CD4-positive, CD25-positive, alpha-beta regulatory T cell (primary cell): ENCODE results near the gene DNAH1. TPM values are rescaled to one million over a fixed set of nuclear protein-coding genes. Genes with fewer than 3 reads are reported as not detected.

Source experiments
- ATAC-seq, 2 donors: fragments of 150-1000 bp; cut with Tn5 transposase; one replicate each; pipeline ENCODE4 v1.10.0; 2021; ENCODE audit warnings: low read depth in 2 of 2, moderate number of reproducible peaks in 2 of 2, moderate library complexity in 1 of 2
- DNase-seq, 3 donors: peaks; one replicate each; pipeline versions ENCODE4 v3.0.0 to v3.0.0-alpha.2; 2012 to 2022; ENCODE audit warnings: mixed read lengths in 1 of 3
- H3K27ac ChIP-seq: one replicate; pipeline ENCODE4 v1.7.0; 2013; ENCODE audit warnings: mild to moderate bottlenecking, low read length; ENCODE audit not compliant: insufficient read depth, poor library complexity, severe bottlenecking
- H3K27me3 ChIP-seq: one replicate; pipeline ENCODE4 v1.7.0; 2013; ENCODE audit warnings: low read length; ENCODE audit not compliant: control insufficient read depth, insufficient read depth
- H3K36me3 ChIP-seq: one replicate; pipeline ENCODE4 v1.7.0; 2013; ENCODE audit warnings: mild to moderate bottlenecking, low read length, moderate library complexity; ENCODE audit not compliant: control insufficient read depth, insufficient read depth
- H3K4me1 ChIP-seq: 2 replicates; pipeline ENCODE4 v1.7.0; 2013; ENCODE audit warnings: mild to moderate bottlenecking, low read length; ENCODE audit not compliant: insufficient read depth, control insufficient read depth, poor library complexity, severe bottlenecking
- H3K4me3 ChIP-seq: one replicate; pipeline ENCODE4 v1.7.0; 2013; ENCODE audit warnings: low read depth, mild to moderate bottlenecking, low read length, moderate library complexity
- H3K9me3 ChIP-seq, 2 experiments: 1 replicate in 1 of 2; 2 replicates in 1 of 2; pipeline ENCODE4 v1.7.0; 2013; ENCODE audit warnings: low read length in 2 of 2, mild to moderate bottlenecking in 1 of 2, moderate library complexity in 1 of 2; ENCODE audit not compliant: control insufficient read depth in 2 of 2
- H3K27ac Mint-ChIP-seq, 3 donors: one replicate each; pipeline ENCODE4 v1.8.0; 2020 to 2022; ENCODE audit warnings: mild to moderate bottlenecking in 3 of 3, mixed read lengths in 3 of 3, moderate library complexity in 2 of 3
- H3K27me3 Mint-ChIP-seq: one replicate; pipeline ENCODE4 v1.8.0; 2022; ENCODE audit warnings: mild to moderate bottlenecking, mixed read lengths
- H3K36me3 Mint-ChIP-seq: one replicate; pipeline ENCODE4 v1.8.0; 2020; ENCODE audit warnings: mixed read lengths
- H3K4me1 Mint-ChIP-seq, 4 donors: one replicate each; pipeline ENCODE4 v1.8.0; 2020 to 2022; ENCODE audit warnings: mixed read lengths in 4 of 4, mild to moderate bottlenecking in 1 of 4
- H3K4me3 Mint-ChIP-seq, 4 donors: one replicate each; pipeline ENCODE4 v1.8.0; 2020 to 2022; ENCODE audit warnings: mild to moderate bottlenecking in 4 of 4, mixed read lengths in 4 of 4, moderate library complexity in 3 of 4
- H3K9me3 Mint-ChIP-seq, 7 donors: one replicate each; pipeline ENCODE4 v1.8.0; 2020 to 2022; ENCODE audit warnings: mixed read lengths in 7 of 7, mild to moderate bottlenecking in 3 of 7, moderate library complexity in 2 of 7
- polyA plus RNA-seq, 4 donors: library from polyadenylated mRNA; unstranded; fragments of 300-500 nt; fragmentation: Illumina TruSeq; gene quantifications; one replicate each; pipeline ENCODE4 v1.2.3, GENCODE V29; 2021
- total RNA-seq: library from RNA; stranded (reverse); gene quantifications from one replicate; pipeline ENCODE4 v1.2.3, GENCODE V29; 2022

Gene DNAH1
- total and polyA plus RNA-seq, 5 donors from 2014 or later, result 0.39 to 59.8 (median 0.67) TPM

DNA sequence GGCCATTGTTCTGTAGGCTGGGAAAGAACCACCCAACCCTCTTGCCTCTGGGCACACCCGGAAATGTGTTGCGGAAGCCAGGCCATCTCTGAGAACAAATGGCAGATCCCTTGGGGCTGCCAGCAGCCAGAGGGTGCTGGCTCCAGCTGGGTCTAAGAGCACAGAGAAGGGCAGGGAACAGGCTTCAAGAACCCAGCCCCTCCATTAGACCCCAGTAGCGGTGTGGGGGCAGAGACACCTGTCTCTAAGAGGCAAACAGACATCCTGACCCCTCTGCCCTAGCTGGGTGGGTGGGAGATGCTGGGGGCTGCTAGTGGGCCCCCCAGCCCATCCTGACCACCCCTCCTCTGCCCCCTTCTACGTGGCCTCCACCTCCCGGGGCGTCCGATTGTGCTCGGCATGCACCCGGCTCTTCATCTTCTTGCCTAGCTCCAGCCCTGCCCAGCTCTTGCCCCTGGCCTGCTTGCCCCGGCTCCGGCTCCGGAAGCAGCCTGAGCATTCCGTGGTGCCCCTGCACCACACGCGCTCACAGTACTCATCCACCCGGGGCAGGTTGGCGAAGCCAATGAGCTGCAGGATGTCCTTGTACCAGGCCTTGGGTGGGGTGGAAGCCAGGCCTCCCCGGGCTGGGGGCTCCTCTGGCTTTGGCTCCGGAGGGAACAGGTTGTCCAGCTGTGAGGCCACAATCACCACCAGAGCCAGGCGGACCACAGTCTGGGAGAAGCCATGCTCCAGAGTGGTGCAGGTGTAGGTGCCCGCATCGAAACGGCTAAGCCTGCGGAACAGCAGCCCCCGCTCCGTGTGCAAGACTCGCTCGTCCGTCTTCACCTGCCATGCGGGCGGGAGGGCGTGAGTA is 119.4 kb downstream of the DNAH1 start:
- Mint-ChIP-seq H3K36me3 (no peaks in the 10 kb centered on the region), H3K9me3 (no peaks in the 10 kb centered on the region), H3K27ac (peak overlapping the region in 2 of 3 donors; percentile 29 to 46), H3K27me3 (no peaks in the 10 kb centered on the region), H3K4me3 (peak overlapping the region in 3 of 4 donors; percentile 48 to 58 (median 57)), H3K4me1 (peaks cover 0 to 39% (median 22%) of the 10 kb centered on the region in 4 donors)
- peaks cover 40% of the 10 kb centered on the region for H3K4me1 ChIP-seq
- H3K9me3 ChIP-seq, result no peaks in the 10 kb centered on the region
- no peak for DNase-seq
- no peaks in the 10 kb centered on the region for H3K27me3 ChIP-seq
- peaks cover 6% of the 10 kb centered on the region for H3K36me3 ChIP-seq
- no peak overlapping the region for H3K27ac ChIP-seq
- no peak for ATAC-seq
- no peak overlapping the region for H3K4me3 ChIP-seq

DNA sequence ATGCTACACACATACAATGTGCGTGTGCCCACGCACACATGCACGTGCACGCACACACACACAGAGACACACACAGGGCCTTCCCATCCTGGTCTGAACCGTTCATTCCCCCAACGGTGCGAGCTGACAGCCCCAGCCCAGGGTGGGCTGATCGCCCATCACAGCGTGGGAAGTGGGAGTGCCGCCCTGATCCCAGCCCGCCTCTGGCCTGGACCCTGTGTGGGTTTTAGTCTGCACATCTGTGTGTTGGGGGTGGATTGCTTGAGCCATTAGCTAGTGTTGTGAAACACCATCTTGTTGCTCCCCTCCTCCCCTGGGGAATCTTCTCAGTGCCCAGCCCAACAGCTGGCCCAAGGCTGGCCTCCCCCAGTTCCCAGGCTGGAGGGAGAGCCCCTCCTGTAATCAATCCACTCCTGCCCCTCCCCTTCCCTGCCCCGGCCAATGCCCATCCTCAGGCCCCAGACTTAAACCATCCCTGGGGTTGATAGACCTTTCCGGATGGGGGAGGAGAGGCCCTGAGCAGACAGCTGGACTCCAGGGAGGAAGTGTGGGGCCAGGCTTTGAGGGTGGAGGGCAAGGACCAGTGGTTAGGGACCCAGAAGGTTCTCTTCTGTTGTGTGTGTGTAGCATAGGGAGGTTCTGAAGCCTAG is 120.5 kb downstream of the DNAH1 start:
- H3K27ac Mint-ChIP-seq, result no peak overlapping the region
- Histone ChIP-seq H3K4me3 (no peak overlapping the region), H3K4me1 (peaks cover 32% of the 10 kb centered on the region), H3K27me3 (no peaks in the 10 kb centered on the region), H3K36me3 (peaks cover 11% of the 10 kb centered on the region), H3K9me3 (no peaks in the 10 kb centered on the region), H3K27ac (no peak overlapping the region)
- ATAC-seq, result no peak
- no peaks in the 10 kb centered on the region for H3K27me3 Mint-ChIP-seq
- peak overlapping the region in 1 of 4 donors; percentile 48 for H3K4me3 Mint-ChIP-seq
- DNase-seq, result no peak
- peaks cover 0 to 36% (median 20%) of the 10 kb centered on the region in 4 donors for H3K4me1 Mint-ChIP-seq
- no peaks in the 10 kb centered on the region for H3K9me3 Mint-ChIP-seq
- H3K36me3 Mint-ChIP-seq, result no peaks in the 10 kb centered on the region

DNA sequence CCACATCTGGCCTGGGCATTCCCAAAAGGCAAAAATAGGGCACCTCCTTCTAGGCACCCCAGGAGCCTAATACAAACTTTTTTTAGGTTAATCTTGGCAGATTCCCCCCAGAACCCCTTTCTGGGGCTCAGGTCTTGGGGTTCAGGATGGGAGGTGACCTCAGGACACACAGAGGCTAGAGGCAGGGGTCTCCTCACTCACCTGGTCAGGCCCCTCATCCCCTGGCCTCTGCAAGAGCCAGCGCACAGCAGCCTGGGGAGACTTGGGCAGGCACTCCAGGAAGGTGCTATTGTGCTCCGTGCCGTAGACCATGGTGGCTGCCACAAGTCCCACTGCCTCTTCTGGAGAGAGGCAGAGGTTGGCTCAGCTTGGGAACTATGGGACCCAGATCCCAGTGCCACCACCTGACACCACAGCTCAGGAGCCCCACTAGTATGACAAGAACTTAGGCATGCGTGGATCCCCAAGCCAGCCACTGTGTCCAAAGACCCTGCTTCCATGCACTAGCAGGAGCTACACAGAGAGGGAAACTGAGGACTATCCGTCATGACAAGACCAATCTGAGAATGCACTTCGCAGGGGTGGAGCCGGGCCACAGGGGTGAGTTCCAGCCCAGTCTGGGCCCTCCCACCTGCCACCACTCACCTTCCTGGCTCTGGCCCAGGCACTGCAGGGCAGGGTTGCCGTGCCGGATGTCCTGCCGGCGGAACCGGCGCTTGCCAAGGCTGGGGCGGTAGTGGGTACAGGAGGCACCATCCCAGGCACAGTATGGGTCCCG is 121.4 kb downstream of the DNAH1 start:
- Histone ChIP-seq H3K27me3 (no peaks in the 10 kb centered on the region), H3K4me3 (no peak overlapping the region), H3K4me1 (peaks cover 23% of the 10 kb centered on the region), H3K36me3 (peaks cover 11% of the 10 kb centered on the region), H3K27ac (no peak overlapping the region), H3K9me3 (no peaks in the 10 kb centered on the region)
- Mint-ChIP-seq H3K27ac (no peak overlapping the region), H3K27me3 (no peaks in the 10 kb centered on the region), H3K4me1 (peaks cover 0 to 28% (median 15%) of the 10 kb centered on the region in 4 donors), H3K9me3 (no peaks in the 10 kb centered on the region), H3K36me3 (no peaks in the 10 kb centered on the region), H3K4me3 (no peak overlapping the region)
- ATAC-seq (no peak), DNase-seq (no peak)

DNA sequence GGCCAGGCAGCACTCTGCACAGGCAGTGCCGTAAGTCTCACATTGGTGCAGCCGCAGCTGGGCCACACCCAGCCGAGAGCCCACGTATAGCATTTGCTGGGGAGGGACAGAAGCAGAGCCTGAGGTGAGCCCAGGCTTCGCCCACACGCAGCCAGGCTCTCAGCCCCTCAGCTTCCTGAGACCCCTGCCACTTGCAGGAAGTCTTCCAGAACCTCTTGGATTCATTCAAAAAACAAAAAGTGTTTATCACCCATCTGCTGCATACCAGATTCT is 121.9 kb downstream of the DNAH1 start:
- no peaks in the 10 kb centered on the region for H3K36me3 Mint-ChIP-seq
- no peak overlapping the region for H3K4me3 Mint-ChIP-seq
- peaks cover 20% of the 10 kb centered on the region for H3K4me1 ChIP-seq
- no peak for ATAC-seq
- no peaks in the 10 kb centered on the region for H3K27me3 ChIP-seq
- peaks cover 11% of the 10 kb centered on the region for H3K36me3 ChIP-seq
- H3K27ac ChIP-seq, result no peak overlapping the region
- no peaks in the 10 kb centered on the region for H3K9me3 Mint-ChIP-seq
- peaks cover 0 to 28% (median 13%) of the 10 kb centered on the region in 4 donors for H3K4me1 Mint-ChIP-seq
- H3K9me3 ChIP-seq, result no peaks in the 10 kb centered on the region
- H3K27me3 Mint-ChIP-seq, result no peaks in the 10 kb centered on the region
- H3K27ac Mint-ChIP-seq, result peak overlapping the region in 1 of 3 donors; percentile 62
- no peak for DNase-seq
- no peak overlapping the region for H3K4me3 ChIP-seq

- peaks cover 11% of the 10 kb centered on the region for H3K36me3 ChIP-seq
- DNase-seq (no peak), ATAC-seq (no peak)
- no peaks in the 10 kb centered on the region for H3K27me3 Mint-ChIP-seq
- peaks cover 20% of the 10 kb centered on the region for H3K4me1 ChIP-seq
- H3K9me3 Mint-ChIP-seq, result no peaks in the 10 kb centered on the region
- H3K4me3 ChIP-seq, result no peak overlapping the region
- H3K9me3 ChIP-seq, result no peaks in the 10 kb centered on the region
- no peak overlapping the region for H3K4me3 Mint-ChIP-seq
- no peak overlapping the region for H3K27ac ChIP-seq
- H3K27ac Mint-ChIP-seq, result no peak overlapping the region
- no peaks in the 10 kb centered on the region for H3K36me3 Mint-ChIP-seq
- H3K27me3 ChIP-seq, result no peaks in the 10 kb centered on the region
- H3K4me1 Mint-ChIP-seq, result peaks cover 0 to 21% (median 8%) of the 10 kb centered on the region in 4 donors
Measured at GRCh38 chr3:52438579-52439425, 122.7 kb downstream of the DNAH1 start.

GRCh38 chr3:52439426-52440248 is 123.5 kb downstream of the DNAH1 start:
- H3K27ac ChIP-seq, result no peak overlapping the region
- Mint-ChIP-seq H3K4me1 (peaks cover 0 to 14% (median 6%) of the 10 kb centered on the region in 4 donors), H3K27me3 (no peaks in the 10 kb centered on the region), H3K4me3 (no peak overlapping the region), H3K9me3 (no peaks in the 10 kb centered on the region), H3K36me3 (no peaks in the 10 kb centered on the region), H3K27ac (no peak overlapping the region)
- DNase-seq, result no peak
- no peak overlapping the region for H3K4me3 ChIP-seq
- no peak for ATAC-seq
- no peaks in the 10 kb centered on the region for H3K27me3 ChIP-seq
- peaks cover 11% of the 10 kb centered on the region for H3K36me3 ChIP-seq
- no peaks in the 10 kb centered on the region for H3K9me3 ChIP-seq
- H3K4me1 ChIP-seq, result peaks cover 19% of the 10 kb centered on the region

DNA sequence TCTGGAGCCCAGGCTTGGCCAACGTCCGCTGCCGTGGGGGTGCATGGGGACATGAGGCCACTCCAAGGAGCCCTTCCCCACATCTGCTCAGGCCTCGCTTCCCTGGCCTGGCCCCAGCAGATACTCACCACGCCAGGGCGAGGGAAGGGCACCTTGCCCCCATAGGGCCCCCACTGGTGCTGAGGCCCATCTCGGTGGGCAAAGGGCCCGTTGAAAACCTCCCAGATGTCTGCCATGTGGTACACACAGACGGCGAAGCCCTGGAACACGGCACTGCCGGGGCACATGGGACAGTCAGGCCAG is 124.1 kb downstream of the DNAH1 start:
- Mint-ChIP-seq H3K36me3 (no peaks in the 10 kb centered on the region), H3K27ac (no peak overlapping the region), H3K4me3 (no peak overlapping the region), H3K4me1 (peaks cover 0 to 14% (median 6%) of the 10 kb centered on the region in 4 donors), H3K9me3 (no peaks in the 10 kb centered on the region), H3K27me3 (no peaks in the 10 kb centered on the region)
- Histone ChIP-seq H3K4me1 (peaks cover 22% of the 10 kb centered on the region), H3K4me3 (no peak overlapping the region), H3K9me3 (no peaks in the 10 kb centered on the region), H3K36me3 (peaks cover 11% of the 10 kb centered on the region), H3K27me3 (no peaks in the 10 kb centered on the region), H3K27ac (no peak overlapping the region)
- ATAC-seq (no peak), DNase-seq (no peak)
